Endothelial cell of umbilical vein (primary cell): ENCODE results near the gene CNOT10. TPM values are rescaled to one million over a fixed set of nuclear protein-coding genes. Genes with fewer than 3 reads are reported as not detected.

Experiments used
- BruUV-seq: library from RNA; stranded (reverse); fragments of 400-500 nt; replicated peaks from 2 replicates; lab custom pipeline; 2021; lab: Mats Ljungman, UMichigan
- CTCF ChIA-PET: fragments of 300-600, 350-600 bp; sonication (Branson Sonifier 250); formaldehyde crosslinking; loops from one replicate; lab custom pipeline; 2021; ENCODE audit warnings: antibody characterized with exemption, inconsistent platforms; lab: Charles Lee
- POLR2A ChIA-PET: fragments of 300-600, 350-600 bp; sonication (Branson Sonifier 250); formaldehyde crosslinking; loops from one replicate; lab custom pipeline; 2021; ENCODE audit warnings: antibody characterized with exemption, inconsistent platforms; lab: Charles Lee
- DNase-seq: peaks from one replicate; pipeline ENCODE4 v3.0.0-alpha.2; 2011; ENCODE audit warnings: low read depth, low spot score
- FAIRE-seq: peaks from 2 replicates; lab custom pipeline; 2011; peaks lifted over from hg19 to GRCh38; lab: Jason Lieb, UNC
- H2AFZ ChIP-seq: 2 replicates; pipeline ENCODE4 v1.6.0; 2012; ENCODE audit warnings: low read depth, low read length, control low read depth, inconsistent platforms
- H3K27ac ChIP-seq: 2 replicates; pipeline ENCODE4 v1.5.1; 2011; ENCODE audit warnings: low read depth, mild to moderate bottlenecking, control low read depth, low read length, moderate library complexity; ENCODE audit not compliant: insufficient read depth
- H3K27me3 ChIP-seq, 2 experiments: 2 replicates each; pipeline versions ENCODE4 v1.6.0 to v1.6.1; 2011; ENCODE audit warnings: low read length in 2 of 2, mixed read lengths in 1 of 2; ENCODE audit not compliant: control insufficient read depth in 2 of 2, insufficient read depth in 2 of 2
- H3K36me3 ChIP-seq, 2 experiments: 2 replicates in 1 of 2; 3 replicates in 1 of 2; pipeline ENCODE4 v1.5.1; 2011; ENCODE audit warnings: low read length in 2 of 2, mild to moderate bottlenecking in 1 of 2, moderate library complexity in 1 of 2; ENCODE audit not compliant: control insufficient read depth in 2 of 2, insufficient read depth in 2 of 2; ENCODE audit errors: extremely low read depth in 1 of 2
- H3K4me1 ChIP-seq: 3 replicates; pipeline ENCODE4 v1.5.1; 2011; ENCODE audit warnings: mild to moderate bottlenecking, low read length; ENCODE audit not compliant: control insufficient read depth, insufficient read depth; ENCODE audit errors: extremely low read depth
- H3K4me2 ChIP-seq: 2 replicates; pipeline ENCODE4 v1.6.1; 2011; ENCODE audit warnings: low read length, control low read depth, mixed read lengths; ENCODE audit not compliant: insufficient read depth
- H3K4me3 ChIP-seq, 3 experiments: fragments of 200-600 bp in 1 of 3; sonication (generic), shearing (Covaris generic) in 1 of 3; replicated peaks in 1 of 3; 2 replicates each; pipeline ENCODE4 v1.5.1; 2011 to 2016; ENCODE audit warnings: control low read depth in 3 of 3, low read length in 3 of 3, mild to moderate bottlenecking in 2 of 3, inconsistent platforms in 1 of 3, low read depth in 1 of 3, moderate library complexity in 1 of 3; ENCODE audit not compliant: insufficient read depth in 1 of 3
- H3K79me2 ChIP-seq: 2 replicates; pipeline ENCODE4 v1.6.0; 2012; ENCODE audit warnings: low read length, inconsistent platforms; ENCODE audit not compliant: control insufficient read depth, insufficient read depth
- H3K9ac ChIP-seq: replicated peaks from 2 replicates; pipeline ENCODE3; 2011; ENCODE audit warnings: low read length, control low read depth; ENCODE audit not compliant: insufficient read depth; ENCODE audit errors: extremely low read depth
- H3K9me1 ChIP-seq: replicated peaks from 3 replicates; pipeline ENCODE4 v1.6.0; 2011; ENCODE audit warnings: mild to moderate bottlenecking, low read length; ENCODE audit not compliant: control insufficient read depth, insufficient read depth; ENCODE audit errors: extremely low read depth
- H3K9me3 ChIP-seq: replicated peaks from 2 replicates; pipeline ENCODE4 v1.5.1; 2012; ENCODE audit warnings: low read length, inconsistent platforms; ENCODE audit not compliant: control insufficient read depth, insufficient read depth
- H4K20me1 ChIP-seq: replicated peaks from 2 replicates; pipeline ENCODE3; 2011; ENCODE audit warnings: mild to moderate bottlenecking, low read length; ENCODE audit not compliant: control insufficient read depth, insufficient read depth; ENCODE audit errors: extremely low read depth
- CTCF ChIP-seq, 2 donors: IDR thresholded peaks; 1 replicate in 1 of 2; 2 replicates in 1 of 2; pipeline ENCODE4 v1.5.1; 2011; ENCODE audit warnings: low read length in 2 of 2, mild to moderate bottlenecking in 2 of 2, moderate library complexity in 2 of 2, control low read depth in 1 of 2, inconsistent platforms in 1 of 2, low read depth in 1 of 2; ENCODE audit not compliant: insufficient read depth in 1 of 2; ENCODE audit errors: extremely low read depth in 1 of 2
- EZH2 ChIP-seq: IDR thresholded peaks from 2 replicates; pipeline ENCODE4 v1.6.1; 2012; ENCODE audit warnings: borderline replicate concordance, low read depth, mild to moderate bottlenecking, moderate library complexity, low read length, inconsistent platforms; ENCODE audit not compliant: severe bottlenecking
- FOS ChIP-seq: IDR thresholded peaks from 2 replicates; pipeline ENCODE4 v1.6.1; 2011; ENCODE audit warnings: mild to moderate bottlenecking, low read length, moderate library complexity, borderline replicate concordance; ENCODE audit not compliant: insufficient read depth
- GATA2 ChIP-seq: IDR thresholded peaks from 2 replicates; pipeline ENCODE4 v1.7.0; 2011; ENCODE audit warnings: low read depth, mild to moderate bottlenecking, moderate library complexity, mixed read lengths, low read length; ENCODE audit not compliant: insufficient read length, insufficient read depth
- JUN ChIP-seq: IDR thresholded peaks from 2 replicates; pipeline ENCODE4 v1.6.1; 2011; ENCODE audit warnings: borderline replicate concordance, low read depth; ENCODE audit not compliant: insufficient read length, insufficient read depth
- MAX ChIP-seq: IDR thresholded peaks from 2 replicates; pipeline ENCODE4 v1.6.1; 2011; ENCODE audit not compliant: insufficient read depth, insufficient read length
- MYC ChIP-seq: IDR thresholded peaks from one replicate; pipeline ENCODE4 v1.6.1; 2011; ENCODE audit warnings: mild to moderate bottlenecking, low read depth, low read length
- POLR2A ChIP-seq: IDR thresholded peaks from 2 replicates; pipeline ENCODE4 v1.6.1; 2012; ENCODE audit warnings: low read depth, mild to moderate bottlenecking, control low read depth, low read length
- POLR2AphosphoS5 ChIP-seq: IDR thresholded peaks from 2 replicates; pipeline ENCODE4 v1.6.1; 2012; ENCODE audit warnings: low read depth, mild to moderate bottlenecking, control low read depth, low read length, moderate library complexity; ENCODE audit not compliant: insufficient read depth
- dilution Hi-C: fragments of 300-500 bp; cut with MboI; formaldehyde crosslinking; loops from one replicate; pipeline ENCODE4 v1.15.0; 2019; ENCODE audit warnings: low sequenced_read_pairs; ENCODE audit not compliant: extremely low pct_ligation_motif_present
- intact Hi-C: fragments of 100-400 bp; cut with micrococcal nuclease; formaldehyde crosslinking; loops from one replicate; pipeline ENCODE4 v1.10.0; 2022
- polyA plus RNA-seq, 4 experiments: library from polyadenylated mRNA; depleted of rRNA in 3 of 4; stranded (reverse) in 3 of 4; unstranded in 1 of 4; fragments of >200 nt; gene quantifications; 2 replicates each; pipeline versions ENCODE4 v1.2.1 to v1.2.3, GENCODE V29; 2011 to 2012; ENCODE audit warnings: missing spikeins in 1 of 4
- total RNA-seq: library from RNA; stranded (reverse); gene quantifications from 2 replicates; pipeline ENCODE4 v1.2.3, GENCODE V29; 2021

CNOT10 gene
- total and polyA plus RNA-seq, 2 donors (not counting 3 experiments of a cell fraction or from before 2014, with no cell fraction given) = 23.6 to 28.6 TPM

- H3K9me1 ChIP-seq = no peaks in the 10 kb centered on the region
- dilution Hi-C loops = no loop called here
- no peak for DNase-seq
- no peak overlapping the region for H3K4me3 ChIP-seq
- H4K20me1 ChIP-seq = no peaks in the 10 kb centered on the region
- no peak overlapping the region for H3K4me2 ChIP-seq
- no peak overlapping the region for H3K27ac ChIP-seq
- BruUV-seq = no TSS peak
- TF ChIP-seq POLR2A (no peak), MAX (no peak), MYC (no peak), POLR2AphosphoS5 (no peak), CTCF (IDR thresholded peaks at IDR 0.05; ENCODE audit: extremely low read depth in 1 of 2, insufficient read depth in 1 of 2, low read depth in 1 of 2, low read length in 2 of 2) (no peak), JUN (no peak), EZH2 (no peak), FOS (no peak), GATA2 (no peak)
- FAIRE-seq = no peak
- H3K27me3 ChIP-seq = peaks cover 0 to 2% of the 10 kb centered on the region in 2 experiments
- ChIA-PET CTCF (interaction anchor here (1.3 to 1.4 kb wide), 2 partner anchors 10 to 13 kb away, joined by 4 to 6 read pairs; no protein-coding TSS in a partner anchor), POLR2A (no interaction called here)
- H3K36me3 ChIP-seq = no peaks in the 10 kb centered on the region
- no peaks in the 10 kb centered on the region for H3K79me2 ChIP-seq
- no peak overlapping the region for H3K9ac ChIP-seq
- intact Hi-C loops = no loop called here
- no peak overlapping the region for H2AFZ ChIP-seq
- H3K4me1 ChIP-seq = no peaks in the 10 kb centered on the region
- H3K9me3 ChIP-seq = no peaks in the 10 kb centered on the region
Observed at GRCh38 chr3:32791833-32792232, 106.8 kb downstream of the CNOT10 start.
